CD4-positive, alpha-beta memory T cell (primary cell): ENCODE results near the gene TAF9. TPM values are rescaled to one million over a fixed set of nuclear protein-coding genes. Genes with fewer than 3 reads are reported as not detected.
A peak's percentile ranks its signal among the peaks of the same experiment; 100 is the strongest.
"Not testable (repeated sequence)": the region's sequence is repeated elsewhere in the genome, so short reads cannot be mapped to it uniquely, and the experiment has no call there.

Experiments
- CTCF ChIA-PET: fragments of 350-600 bp; sonication (Branson Sonifier 250); formaldehyde crosslinking; loops from one replicate; lab custom pipeline; 2021; ENCODE audit warnings: inconsistent platforms; ENCODE audit not compliant: partially characterized antibody; lab: Charles Lee
- POLR2A ChIA-PET: fragments of 350-600 bp; sonication (Branson Sonifier 250); formaldehyde crosslinking; loops from one replicate; lab custom pipeline; 2021; ENCODE audit not compliant: partially characterized antibody; lab: Charles Lee
- DNase-seq, 5 donors: peaks; one replicate each; pipeline versions ENCODE4 v3.0.0 to v3.0.0-alpha.2; 2020 to 2022; ENCODE audit warnings: mixed read lengths in 1 of 5
- H3K27ac ChIP-seq: one replicate; pipeline ENCODE4 v1.7.0; 2013; ENCODE audit warnings: low read depth, low read length
- H3K27me3 ChIP-seq: 2 replicates; pipeline ENCODE4 v1.7.0; 2013; ENCODE audit warnings: mild to moderate bottlenecking, low read length, moderate library complexity; ENCODE audit not compliant: insufficient read depth
- H3K36me3 ChIP-seq: 2 replicates; pipeline ENCODE4 v1.7.0; 2013; ENCODE audit warnings: mild to moderate bottlenecking, low read length, moderate library complexity; ENCODE audit not compliant: insufficient read depth
- H3K4me1 ChIP-seq: 2 replicates; pipeline ENCODE4 v1.7.0; 2013; ENCODE audit warnings: mild to moderate bottlenecking, low read length, moderate library complexity; ENCODE audit not compliant: insufficient read depth
- H3K4me3 ChIP-seq, 2 donors: one replicate each; pipeline ENCODE4 v1.7.0; 2013; ENCODE audit warnings: low read length in 2 of 2, mild to moderate bottlenecking in 1 of 2
- H3K9me3 ChIP-seq, 2 donors: one replicate each; pipeline ENCODE4 v1.7.0; 2013; ENCODE audit warnings: low read length in 2 of 2, control low read depth in 1 of 2; ENCODE audit not compliant: control insufficient read depth in 1 of 2
- H3K27ac Mint-ChIP-seq, 7 donors: one replicate each; pipeline ENCODE4 v1.8.0; 2020 to 2021; ENCODE audit warnings: mixed read lengths in 7 of 7, mild to moderate bottlenecking in 6 of 7, inconsistent platforms in 3 of 7, moderate library complexity in 3 of 7
- H3K27me3 Mint-ChIP-seq, 2 donors: one replicate each; pipeline ENCODE4 v1.8.0; 2020 to 2021; ENCODE audit warnings: mixed read lengths in 2 of 2
- H3K36me3 Mint-ChIP-seq, 2 donors: one replicate each; pipeline ENCODE4 v1.8.0; 2020 to 2021; ENCODE audit warnings: mixed read lengths in 2 of 2, inconsistent platforms in 1 of 2, mild to moderate bottlenecking in 1 of 2
- H3K4me1 Mint-ChIP-seq, 4 donors: one replicate each; pipeline ENCODE4 v1.8.0; 2020 to 2021; ENCODE audit warnings: mixed read lengths in 4 of 4, mild to moderate bottlenecking in 1 of 4
- H3K4me3 Mint-ChIP-seq, 8 donors: one replicate each; pipeline ENCODE4 v1.8.0; 2020 to 2021; ENCODE audit warnings: mixed read lengths in 8 of 8, mild to moderate bottlenecking in 7 of 8, moderate library complexity in 6 of 8, inconsistent platforms in 3 of 8
- H3K9me3 Mint-ChIP-seq, 8 donors: one replicate each; pipeline ENCODE4 v1.8.0; 2020 to 2021; ENCODE audit warnings: mixed read lengths in 8 of 8, mild to moderate bottlenecking in 5 of 8, inconsistent platforms in 3 of 8, moderate library complexity in 1 of 8
- intact Hi-C: fragments of 100-400 bp; cut with micrococcal nuclease; formaldehyde crosslinking; loops from one replicate; pipeline ENCODE4 v1.15.1; 2023
- polyA plus RNA-seq, 2 donors: library from polyadenylated mRNA; unstranded; fragments of 300-500 nt; fragmentation: Illumina TruSeq; gene quantifications; one replicate each; pipeline ENCODE4 v1.2.3, GENCODE V29; 2021
- total RNA-seq, 2 experiments: library from RNA; stranded (reverse); gene quantifications; one replicate each; pipeline ENCODE4 v1.2.3, GENCODE V29; 2021

The TAF9 gene
- total and polyA plus RNA-seq, 4 experiments from 2014 or later: 42.3 to 167 (median 75.4) TPM

GRCh38 chr5:69341520-69342161 lies 27.7 kb downstream of the TAF9 start:
- Histone ChIP-seq H3K27me3 (no peaks in the 10 kb centered on the region), H3K27ac (no peak overlapping the region), H3K4me1 (no peaks in the 10 kb centered on the region), H3K4me3 (no peak overlapping the region), H3K9me3 (no peaks in the 10 kb centered on the region), H3K36me3 (no peaks in the 10 kb centered on the region)
- POLR2A ChIA-PET: no interaction called here
- H3K36me3 Mint-ChIP-seq: no peaks in the 10 kb centered on the region
- no peaks in the 10 kb centered on the region for H3K4me1 Mint-ChIP-seq
- DNase-seq: no peak
- intact Hi-C loops: no loop called here
- H3K27me3 Mint-ChIP-seq: no peaks in the 10 kb centered on the region
- CTCF ChIA-PET: no interaction called here
- no peak overlapping the region for H3K27ac Mint-ChIP-seq
- no peak overlapping the region for H3K4me3 Mint-ChIP-seq
- no peaks in the 10 kb centered on the region for H3K9me3 Mint-ChIP-seq

GRCh38 chr5:69335341-69335935 lies 33.9 kb downstream of the TAF9 start:
- H3K9me3 ChIP-seq: no peaks in the 10 kb centered on the region
- Mint-ChIP-seq H3K4me1 (peaks cover 11 to 33% (median 16%) of the 10 kb centered on the region in 4 donors), H3K27me3 (no peaks in the 10 kb centered on the region), H3K4me3 (no peak overlapping the region), H3K9me3 (no peaks in the 10 kb centered on the region), H3K36me3 (peaks cover 0 to 2% of the 10 kb centered on the region in 2 donors), H3K27ac (peak overlapping the region in 2 of 7 donors; percentile 39 to 41)
- H3K36me3 ChIP-seq: no peaks in the 10 kb centered on the region
- H3K4me1 ChIP-seq: peaks cover 19% of the 10 kb centered on the region
- ChIA-PET CTCF (interaction anchor here (0.5 to 5.8 kb wide), 25 partner anchors 8 to 297 kb away, joined by 3 to 80 read pairs (median 5); partner anchors contain the start of genes AK6, CDK7, CENPH and RAD17), POLR2A (interaction anchor here (0.9 to 3.4 kb wide), 3 partner anchors 34 to 292 kb away, joined by 3 to 27 read pairs (median 3); partner anchors contain the start of genes AK6, RAD17, SLC30A5 and TAF9)
- no peaks in the 10 kb centered on the region for H3K27me3 ChIP-seq
- no peak overlapping the region for H3K27ac ChIP-seq
- H3K4me3 ChIP-seq: no peak overlapping the region
- intact Hi-C loops: no loop called here
- DNase-seq: no peak

- H3K4me1 Mint-ChIP-seq: peaks cover 11 to 33% (median 16%) of the 10 kb centered on the region in 4 donors
- Histone ChIP-seq H3K9me3 (no peaks in the 10 kb centered on the region), H3K27me3 (no peaks in the 10 kb centered on the region), H3K36me3 (no peaks in the 10 kb centered on the region), H3K27ac (no peak overlapping the region), H3K4me3 (no peak overlapping the region), H3K4me1 (peaks cover 19% of the 10 kb centered on the region)
- no peaks in the 10 kb centered on the region for H3K9me3 Mint-ChIP-seq
- intact Hi-C loops: loop anchor here (1.0 kb wide), 2 partner anchors 242 to 292 kb away; no protein-coding TSS in a partner anchor
- H3K27me3 Mint-ChIP-seq: no peaks in the 10 kb centered on the region
- ChIA-PET POLR2A (interaction anchor here (0.7 to 3.4 kb wide), 4 partner anchors 35 to 292 kb away, joined by 3 to 27 read pairs (median 4); partner anchors contain the start of genes RAD17 and SLC30A5), CTCF (interaction anchor here (0.5 to 5.8 kb wide), 35 partner anchors 8 to 296 kb away, joined by 3 to 80 read pairs (median 4); partner anchors contain the start of genes AK6, CDK7, CENPH and RAD17)
- DNase-seq: peak; percentile 61 to 73 (median 70)
- H3K27ac Mint-ChIP-seq: peak overlapping the region; percentile 53 to 91 (median 72)
- peak overlapping the region; percentile 42 to 66 (median 53) for H3K4me3 Mint-ChIP-seq
- H3K36me3 Mint-ChIP-seq: peaks cover 0 to 2% of the 10 kb centered on the region in 2 donors
These were observed 34.5 kb downstream of the TAF9 start for GRCh38 chr5:69334793-69335268.

DNA sequence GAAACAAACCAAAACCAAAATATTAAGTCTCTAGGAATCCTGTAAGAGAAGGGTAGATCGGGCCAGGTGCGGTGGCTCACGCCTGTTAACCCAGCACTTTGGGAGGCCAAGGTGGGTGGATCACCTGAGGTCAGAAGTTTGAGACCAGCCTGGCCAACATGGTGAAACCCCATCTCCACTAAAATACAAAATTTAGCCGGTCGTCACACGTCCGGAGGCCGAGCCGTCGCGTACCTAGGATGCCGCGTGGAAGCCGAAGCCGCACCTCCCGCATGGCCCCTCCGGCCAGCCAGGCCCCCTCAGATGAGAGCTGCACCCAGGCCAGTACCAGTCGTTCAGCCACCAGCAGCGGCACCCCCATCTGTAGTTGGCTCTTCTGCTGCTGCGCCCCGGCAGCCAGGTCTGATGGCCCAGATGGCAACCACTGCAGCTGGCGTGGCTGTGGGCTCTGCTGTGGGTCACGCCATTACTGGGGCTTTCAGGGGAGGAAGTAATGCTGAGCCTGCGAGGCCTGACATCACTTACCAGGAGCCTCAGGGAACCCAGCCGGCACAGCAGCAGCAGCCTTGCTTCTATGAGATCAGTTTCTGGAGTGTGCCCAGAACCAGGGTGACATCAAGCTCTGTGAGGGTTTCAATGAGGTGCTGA lies 35.5 kb downstream of the TAF9 start:
- not testable (repeated sequence) for DNase-seq, H3K9me3 ChIP-seq, H3K27ac ChIP-seq, H3K4me3 ChIP-seq, H3K27me3 Mint-ChIP-seq, H3K4me3 Mint-ChIP-seq, H3K36me3 ChIP-seq, H3K9me3 Mint-ChIP-seq, H3K36me3 Mint-ChIP-seq, H3K27me3 ChIP-seq
- ChIA-PET CTCF (interaction anchor here (0.7 to 5.8 kb wide), 27 partner anchors 9 to 304 kb away, joined by 3 to 80 read pairs (median 5); partner anchors contain the start of genes AK6, CDK7, CENPH and RAD17), POLR2A (interaction anchor here (0.8 to 3.4 kb wide), 3 partner anchors 36 to 240 kb away, joined by 4 to 27 read pairs (median 7); partner anchors contain the start of genes CCNB1, RAD17 and SLC30A5)
- peak overlapping the region in 2 of 7 donors; percentile 35 to 53 for H3K27ac Mint-ChIP-seq
- H3K4me1 ChIP-seq: peaks cover 19% of the 10 kb centered on the region
- peaks cover 11 to 33% (median 16%) of the 10 kb centered on the region in 4 donors for H3K4me1 Mint-ChIP-seq
- intact Hi-C loops: loop anchor here (1.0 kb wide), 2 partner anchors 240 to 290 kb away; no protein-coding TSS in a partner anchor

DNA sequence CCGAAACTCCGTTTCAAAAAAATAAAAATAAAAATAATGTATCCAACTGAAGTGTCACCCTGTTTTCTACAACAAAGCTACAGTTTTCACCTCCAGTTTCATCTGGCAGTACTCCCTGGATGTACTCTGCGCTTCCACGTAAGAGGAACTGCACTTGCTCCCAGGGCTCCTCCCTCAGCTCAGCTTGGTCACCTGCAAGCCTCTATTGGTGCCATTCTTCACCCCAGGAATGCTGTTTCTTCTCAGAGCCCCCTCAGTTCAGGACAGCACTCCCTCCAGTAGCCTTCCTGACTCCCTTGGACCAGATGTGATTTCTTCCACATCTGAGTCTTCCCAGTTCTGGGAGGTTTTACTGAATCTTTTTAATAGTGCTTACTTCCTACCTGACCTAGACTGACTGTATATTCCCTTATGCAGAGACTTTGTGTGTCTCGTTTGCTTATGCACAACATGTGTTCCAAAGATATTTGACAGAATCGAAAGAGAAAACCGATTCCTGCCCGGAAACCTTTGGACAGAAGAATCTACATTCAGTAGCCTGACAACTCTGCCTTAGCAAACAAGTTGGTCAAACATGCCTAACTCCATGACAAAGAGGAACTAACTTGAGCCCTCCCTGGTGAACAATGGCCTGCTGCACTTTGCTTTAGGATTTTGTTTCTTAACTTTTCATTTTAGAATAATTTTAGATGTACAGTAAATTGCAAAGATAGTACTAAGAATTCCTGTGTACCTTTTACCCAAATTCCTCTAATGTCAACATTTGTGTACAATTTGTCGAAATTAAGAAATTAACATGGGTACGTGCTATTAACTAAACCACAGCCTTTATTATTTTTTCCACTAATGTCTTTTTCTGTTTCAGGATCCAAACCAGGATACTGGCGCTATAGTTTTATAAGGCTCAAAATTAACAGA lies 37.5 kb downstream of the TAF9 start:
- intact Hi-C loops: loop anchor here (1.0 kb wide), 2 partner anchors 38 to 164 kb away; partner anchors contain the start of genes AK6, CCNB1, RAD17 and TAF9
- peak overlapping the region; percentile 88 to 94 (median 92) for H3K4me3 Mint-ChIP-seq

DNA sequence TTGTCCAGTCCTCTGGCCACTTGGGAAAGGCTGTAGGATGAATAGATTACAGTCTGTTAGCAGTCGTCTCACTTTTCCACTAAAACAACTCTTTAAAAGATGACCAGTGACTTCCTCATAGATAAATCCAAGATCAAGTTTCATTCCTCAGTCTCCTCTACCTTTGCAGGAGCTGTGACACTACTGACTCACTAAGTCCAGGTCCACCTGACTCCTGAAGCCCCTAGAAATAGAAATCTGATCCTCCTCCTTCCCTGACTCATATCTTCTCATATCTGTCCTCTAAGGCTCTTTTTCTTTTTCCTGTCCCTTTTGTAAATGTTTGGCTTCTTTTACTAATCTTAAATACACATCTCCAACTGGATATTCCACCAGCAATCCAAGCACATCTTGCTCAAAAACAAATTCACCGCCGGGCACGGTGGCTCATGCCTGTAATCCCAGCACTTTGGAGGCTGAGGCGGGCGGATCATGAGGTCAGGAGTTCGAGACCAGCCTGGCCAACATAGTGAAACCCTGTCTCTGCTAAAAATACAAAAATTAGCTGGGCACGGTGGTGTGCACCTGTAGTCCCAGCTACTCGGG lies 39.3 kb downstream of the TAF9 start:
- Histone ChIP-seq H3K36me3 (no peaks in the 10 kb centered on the region), H3K4me3 (no peak overlapping the region), H3K4me1 (peaks cover 19% of the 10 kb centered on the region), H3K27ac (no peak overlapping the region), H3K9me3 (no peaks in the 10 kb centered on the region), H3K27me3 (no peaks in the 10 kb centered on the region)
- CTCF ChIA-PET: no interaction called here
- Mint-ChIP-seq H3K9me3 (no peaks in the 10 kb centered on the region), H3K36me3 (peaks cover 0 to 2% of the 10 kb centered on the region in 2 donors), H3K27me3 (no peaks in the 10 kb centered on the region), H3K27ac (peak overlapping the region in 3 of 7 donors; percentile 3 to 37 (median 17)), H3K4me1 (peaks cover 11 to 27% (median 17%) of the 10 kb centered on the region in 4 donors), H3K4me3 (peak overlapping the region in 1 of 8 donors; percentile 38)
- intact Hi-C loops: no loop called here
- POLR2A ChIA-PET: no interaction called here
- DNase-seq: no peak

More for the DNA sequence above, 37.5 kb downstream of the TAF9 start:
- peak overlapping the region; percentile 67 for H3K27ac ChIP-seq
- no peaks in the 10 kb centered on the region for H3K9me3 Mint-ChIP-seq
- no peaks in the 10 kb centered on the region for H3K9me3 ChIP-seq
- H3K4me1 ChIP-seq: peaks cover 19% of the 10 kb centered on the region
- H3K27ac Mint-ChIP-seq: peak overlapping the region; percentile 36 to 97 (median 85)
- ChIA-PET CTCF (interaction anchor here (1.2 to 5.8 kb wide), 3 partner anchors 97 to 288 kb away, joined by 3 to 80 read pairs (median 7); partner anchors contain the start of genes CDK7 and SLC30A5), POLR2A (interaction anchor here (1.0 to 3.4 kb wide), 6 partner anchors 36 to 289 kb away, joined by 6 to 27 read pairs (median 6); partner anchors contain the start of genes CCNB1, CENPH, RAD17 and SLC30A5)
- DNase-seq: no peak
- H3K36me3 Mint-ChIP-seq: peaks cover 0 to 2% of the 10 kb centered on the region in 2 donors
- peaks cover 11 to 33% (median 16%) of the 10 kb centered on the region in 4 donors for H3K4me1 Mint-ChIP-seq
- no peaks in the 10 kb centered on the region for H3K27me3 ChIP-seq
- peak overlapping the region; percentile 73 to 86 for H3K4me3 ChIP-seq
- no peaks in the 10 kb centered on the region for H3K36me3 ChIP-seq
- no peaks in the 10 kb centered on the region for H3K27me3 Mint-ChIP-seq
